CD14-positive monocyte (primary cell): Measurements from ENCODE around the gene HSPB8. TPM values are rescaled to one million over a fixed set of nuclear protein-coding genes. Genes with fewer than 3 reads are reported as not detected.

Source experiments
- DNase-seq, 3 donors: peaks; one replicate each; pipeline ENCODE4 v3.0.0-alpha.2; 2011 to 2022
- H2AFZ ChIP-seq: 2 replicates; pipeline ENCODE4 v1.6.0; 2012; ENCODE audit warnings: mild to moderate bottlenecking, low read depth, low read length, inconsistent platforms; ENCODE audit not compliant: insufficient read depth, poor library complexity, severe bottlenecking
- H3K27ac ChIP-seq, 2 donors: 1 replicate in 1 of 2; 2 replicates in 1 of 2; pipeline ENCODE4 v1.5.1; 2012 to 2013; ENCODE audit warnings: low read length in 2 of 2, control low read depth in 1 of 2, inconsistent platforms in 1 of 2, low read depth in 1 of 2, mild to moderate bottlenecking in 1 of 2
- H3K27me3 ChIP-seq, 2 donors: one replicate each; pipeline versions ENCODE4 v1.6.0 to v1.6.1; 2011 to 2013; ENCODE audit warnings: low read length in 2 of 2; ENCODE audit not compliant: control insufficient read depth in 2 of 2, insufficient read depth in 2 of 2
- H3K36me3 ChIP-seq, 2 donors: replicated peaks in 1 of 2; 1 replicate in 1 of 2; 2 replicates in 1 of 2; pipeline versions ENCODE4 v1.5.1 to v1.6.1; 2012 to 2013; ENCODE audit warnings: low read length in 2 of 2, control low read depth in 1 of 2, inconsistent platforms in 1 of 2, mild to moderate bottlenecking in 1 of 2; ENCODE audit not compliant: insufficient read depth in 2 of 2, control insufficient read depth in 1 of 2
- H3K4me1 ChIP-seq, 2 donors: 1 replicate in 1 of 2; 2 replicates in 1 of 2; pipeline versions ENCODE4 v1.5.1 to v1.6.1; 2012 to 2013; ENCODE audit warnings: low read length in 2 of 2, control low read depth in 1 of 2, inconsistent platforms in 1 of 2, mild to moderate bottlenecking in 1 of 2, moderate library complexity in 1 of 2; ENCODE audit not compliant: insufficient read depth in 2 of 2, control insufficient read depth in 1 of 2
- H3K4me2 ChIP-seq: replicated peaks from 2 replicates; pipeline ENCODE3; 2012; ENCODE audit warnings: low read length, moderate library complexity, mild to moderate bottlenecking; ENCODE audit not compliant: poor library complexity, severe bottlenecking; ENCODE audit errors: extremely low read depth
- H3K4me3 ChIP-seq, 3 experiments: fragments of 200-600 bp in 1 of 3; sonication (generic) in 1 of 3; replicated peaks in 1 of 3; 1 replicate in 2 of 3; 2 replicates in 1 of 3; pipeline ENCODE4 v1.5.1; 2011 to 2013; ENCODE audit warnings: low read length in 3 of 3, mild to moderate bottlenecking in 3 of 3, control low read depth in 2 of 3, low read depth in 2 of 3, inconsistent platforms in 1 of 3, moderate library complexity in 1 of 3
- H3K79me2 ChIP-seq: 2 replicates; pipeline ENCODE4 v1.6.0; 2012; ENCODE audit warnings: mild to moderate bottlenecking, control low read depth, inconsistent platforms, low read length, moderate library complexity; ENCODE audit not compliant: insufficient read depth
- H3K9ac ChIP-seq: 2 replicates; pipeline ENCODE4 v1.6.0; 2017; ENCODE audit warnings: low read length, mild to moderate bottlenecking; ENCODE audit not compliant: insufficient read depth, poor library complexity, severe bottlenecking
- H3K9me3 ChIP-seq, 2 donors: replicated peaks in 1 of 2; 1 replicate in 1 of 2; 2 replicates in 1 of 2; pipeline versions ENCODE4 v1.5.1 to v1.6.1; 2012 to 2013; ENCODE audit warnings: low read length in 2 of 2, control low read depth in 1 of 2; ENCODE audit not compliant: control insufficient read depth in 1 of 2, insufficient read depth in 1 of 2
- H4K20me1 ChIP-seq: 2 replicates; pipeline ENCODE4 v1.6.0; 2012; ENCODE audit warnings: mild to moderate bottlenecking, low read length, control low read depth, moderate library complexity; ENCODE audit not compliant: insufficient read depth
- H3K27ac Mint-ChIP-seq, 7 donors: one replicate each; pipeline ENCODE4 v1.8.0; 2020; ENCODE audit warnings: mild to moderate bottlenecking in 7 of 7, mixed read lengths in 7 of 7, moderate library complexity in 6 of 7, inconsistent platforms in 2 of 7
- H3K27me3 Mint-ChIP-seq, 3 donors: one replicate each; pipeline ENCODE4 v1.8.0; 2021 to 2022; ENCODE audit warnings: low read depth in 3 of 3, mild to moderate bottlenecking in 3 of 3, mixed read lengths in 3 of 3, moderate library complexity in 3 of 3, inconsistent platforms in 1 of 3
- H3K36me3 Mint-ChIP-seq, 2 donors: one replicate each; pipeline ENCODE4 v1.8.0; 2020; ENCODE audit warnings: mixed read lengths in 2 of 2, inconsistent platforms in 1 of 2, mild to moderate bottlenecking in 1 of 2
- H3K4me1 Mint-ChIP-seq: one replicate; pipeline ENCODE4 v1.8.0; 2020; ENCODE audit warnings: mild to moderate bottlenecking, mixed read lengths
- H3K4me3 Mint-ChIP-seq, 2 donors: one replicate each; pipeline ENCODE4 v1.8.0; 2020; ENCODE audit warnings: mild to moderate bottlenecking in 2 of 2, mixed read lengths in 2 of 2, moderate library complexity in 1 of 2
- H3K9me3 Mint-ChIP-seq, 7 donors: one replicate each; pipeline ENCODE4 v1.8.0; 2020 to 2022; ENCODE audit warnings: mixed read lengths in 7 of 7, mild to moderate bottlenecking in 6 of 7, moderate library complexity in 6 of 7, inconsistent platforms in 2 of 7
- WGBS: methylation state at CpG from one replicate; pipeline ENCODE4 v1.1.5; 2013; ENCODE audit warnings: missing lambda C conversion rate; ENCODE audit not compliant: insufficient coverage; 5-methylcytosine and 5-hydroxymethylcytosine counted together
- intact Hi-C, 2 donors: fragments of 100-400 bp; cut with micrococcal nuclease; formaldehyde crosslinking; loops; one replicate each; pipeline versions ENCODE4 v1.15.0 to v1.15.1; 2023
- polyA plus RNA-seq, 3 donors: library from polyadenylated mRNA; depleted of rRNA in 1 of 3; unstranded in 2 of 3; stranded (reverse) in 1 of 3; fragments of 300-500 nt in 2 of 3; fragments of >200 nt in 1 of 3; fragmentation: Illumina TruSeq in 2 of 3; gene quantifications; 1 replicate in 2 of 3; 2 replicates in 1 of 3; pipeline ENCODE4 v1.2.3, GENCODE V29; 2012 to 2021
- TF ChIP-seq, protein P1 (sequence below): fragments of 200-600 bp; IDR thresholded peaks from one replicate; pipeline ENCODE4 v1.8.0; 2022; ENCODE audit warnings: antibody characterized with exemption, mild to moderate bottlenecking

HSPB8 gene
- polyA plus RNA-seq, 3 donors = not detected

GRCh38 chr12:119149270-119149669, 29.5 kb upstream of the HSPB8 start:
- Histone ChIP-seq H2AFZ (no peak overlapping the region), H3K27me3 (peaks cover 0 to 7% of the 10 kb centered on the region in 2 donors), H3K79me2 (no peaks in the 10 kb centered on the region), H3K36me3 (no peaks in the 10 kb centered on the region), H3K27ac (no peak overlapping the region), H4K20me1 (no peaks in the 10 kb centered on the region), H3K9me3 (peaks cover 16 to 19% of the 10 kb centered on the region in 2 donors), H3K4me1 (no peaks in the 10 kb centered on the region), H3K9ac (no peak overlapping the region), H3K4me3 (no peak overlapping the region), H3K4me2 (no peak overlapping the region)
- no peak for DNase-seq
- H3K4me3 Mint-ChIP-seq = no peak overlapping the region
- no peak overlapping the region for H3K27ac Mint-ChIP-seq
- intact Hi-C loops = no loop called here
- H3K9me3 Mint-ChIP-seq = peaks cover 8 to 26% (median 14%) of the 10 kb centered on the region in 7 donors
- WGBS = 82% methylated on average over 4 of the region's 7 CpGs
- H3K27me3 Mint-ChIP-seq = peaks cover 6 to 10% (median 7%) of the 10 kb centered on the region in 3 donors
- peaks cover 0 to 1% of the 10 kb centered on the region in 2 donors for H3K36me3 Mint-ChIP-seq
- H3K4me1 Mint-ChIP-seq = peaks cover 7% of the 10 kb centered on the region
- TF ChIP-seq, protein P1, sequence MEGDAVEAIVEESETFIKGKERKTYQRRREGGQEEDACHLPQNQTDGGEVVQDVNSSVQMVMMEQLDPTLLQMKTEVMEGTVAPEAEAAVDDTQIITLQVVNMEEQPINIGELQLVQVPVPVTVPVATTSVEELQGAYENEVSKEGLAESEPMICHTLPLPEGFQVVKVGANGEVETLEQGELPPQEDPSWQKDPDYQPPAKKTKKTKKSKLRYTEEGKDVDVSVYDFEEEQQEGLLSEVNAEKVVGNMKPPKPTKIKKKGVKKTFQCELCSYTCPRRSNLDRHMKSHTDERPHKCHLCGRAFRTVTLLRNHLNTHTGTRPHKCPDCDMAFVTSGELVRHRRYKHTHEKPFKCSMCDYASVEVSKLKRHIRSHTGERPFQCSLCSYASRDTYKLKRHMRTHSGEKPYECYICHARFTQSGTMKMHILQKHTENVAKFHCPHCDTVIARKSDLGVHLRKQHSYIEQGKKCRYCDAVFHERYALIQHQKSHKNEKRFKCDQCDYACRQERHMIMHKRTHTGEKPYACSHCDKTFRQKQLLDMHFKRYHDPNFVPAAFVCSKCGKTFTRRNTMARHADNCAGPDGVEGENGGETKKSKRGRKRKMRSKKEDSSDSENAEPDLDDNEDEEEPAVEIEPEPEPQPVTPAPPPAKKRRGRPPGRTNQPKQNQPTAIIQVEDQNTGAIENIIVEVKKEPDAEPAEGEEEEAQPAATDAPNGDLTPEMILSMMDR = no peak

DNA sequence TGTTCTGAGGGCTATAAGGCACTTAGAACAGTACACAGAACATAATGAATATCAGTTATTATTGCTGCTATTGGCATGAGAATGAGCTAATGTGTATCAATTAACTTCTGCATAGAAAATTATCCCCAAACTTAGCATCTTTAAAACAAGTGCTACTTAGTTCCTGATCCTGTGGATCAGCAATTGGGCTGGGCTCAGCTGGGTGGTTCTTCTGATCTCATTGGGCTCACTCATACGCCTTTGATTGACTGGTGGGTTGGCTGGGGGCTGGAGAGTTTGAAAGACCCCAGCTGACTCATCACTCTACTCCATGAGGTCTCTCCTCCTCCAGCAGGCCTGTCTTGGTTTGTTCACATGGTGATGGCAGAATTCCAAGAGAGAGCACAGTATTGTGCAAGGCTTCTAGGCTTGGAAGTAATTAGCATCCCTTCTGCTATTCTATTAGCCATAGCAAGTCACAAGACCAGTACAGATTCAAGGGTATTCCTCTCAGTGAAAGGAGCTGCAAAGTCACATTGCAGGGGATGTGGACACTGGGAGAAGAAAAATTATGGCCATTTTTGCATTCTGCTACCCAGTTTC, 27.2 kb upstream of the HSPB8 start:
- peaks cover 7% of the 10 kb centered on the region for H3K4me1 Mint-ChIP-seq
- no CpG with 5 or more reads among the region's 1 CpG for WGBS
- Histone ChIP-seq H4K20me1 (no peaks in the 10 kb centered on the region), H3K79me2 (no peaks in the 10 kb centered on the region), H3K27me3 (peaks cover 0 to 9% of the 10 kb centered on the region in 2 donors), H3K27ac (no peak overlapping the region), H2AFZ (no peak overlapping the region), H3K9ac (no peak overlapping the region), H3K4me2 (no peak overlapping the region), H3K9me3 (peaks cover 18 to 22% of the 10 kb centered on the region in 2 donors), H3K36me3 (no peaks in the 10 kb centered on the region), H3K4me1 (no peaks in the 10 kb centered on the region), H3K4me3 (no peak overlapping the region)
- H3K27ac Mint-ChIP-seq = no peak overlapping the region
- peaks cover 6 to 18% (median 13%) of the 10 kb centered on the region in 3 donors for H3K27me3 Mint-ChIP-seq
- intact Hi-C loops = no loop called here
- no peak overlapping the region for H3K4me3 Mint-ChIP-seq
- TF ChIP-seq, protein P1 = no peak
- no peak for DNase-seq
- H3K9me3 Mint-ChIP-seq = peaks cover 8 to 30% (median 17%) of the 10 kb centered on the region in 7 donors
- H3K36me3 Mint-ChIP-seq = peaks cover 0 to 1% of the 10 kb centered on the region in 2 donors
